Type B pancreatic cell (in vitro differentiated cells): ENCODE data around the gene REN. TPM values are rescaled to one million over a fixed set of nuclear protein-coding genes. Genes with fewer than 3 reads are reported as not detected.

Experiments
- DNase-seq: peaks from one replicate; pipeline ENCODE4 v3.0.0; 2021; ENCODE audit warnings: mixed read lengths; ENCODE audit not compliant: unreplicated experiment; ENCODE audit errors: extremely low spot score
- H3K27ac Mint-ChIP-seq: 2 replicates; pipeline ENCODE4 v1.8.0; 2021; ENCODE audit warnings: mild to moderate bottlenecking, mixed read lengths
- H3K27me3 Mint-ChIP-seq: 2 replicates; pipeline ENCODE4 v1.8.0; 2021; ENCODE audit warnings: mixed read lengths
- H3K36me3 Mint-ChIP-seq: 2 replicates; pipeline ENCODE4 v1.8.0; 2021; ENCODE audit warnings: mixed read lengths
- H3K4me1 Mint-ChIP-seq: one replicate; pipeline ENCODE4 v1.8.0; 2021; ENCODE audit warnings: mixed read lengths; ENCODE audit not compliant: unreplicated experiment
- H3K4me3 Mint-ChIP-seq: 2 replicates; pipeline ENCODE4 v1.8.0; 2021; ENCODE audit warnings: mild to moderate bottlenecking, mixed read lengths
- H3K9me3 Mint-ChIP-seq: 2 replicates; pipeline ENCODE4 v1.8.0; 2021; ENCODE audit warnings: mixed read lengths
- total RNA-seq: library from RNA; stranded (reverse); gene quantifications from 2 replicates; pipeline ENCODE4 v1.2.1, GENCODE V29; 2021; ENCODE audit warnings: low replicate concordance
- TF ChIP-seq, protein P1 (sequence below): fragments of 200-600 bp; sonication (generic); conservative IDR thresholded peaks from 2 replicates; pipeline ENCODE4 v1.5.0; 2021; ENCODE audit warnings: antibody characterized with exemption, mild to moderate bottlenecking

The REN gene
- total RNA-seq, 1 donor from 2014 or later = 1.2 TPM

- H3K27ac Mint-ChIP-seq = no peak overlapping the region
- H3K36me3 Mint-ChIP-seq = peaks cover 5% of the 10 kb centered on the region
- no peaks in the 10 kb centered on the region for H3K4me1 Mint-ChIP-seq
- no peak overlapping the region for H3K4me3 Mint-ChIP-seq
- H3K27me3 Mint-ChIP-seq = no peaks in the 10 kb centered on the region
- no peak for DNase-seq
- TF ChIP-seq, protein P1, sequence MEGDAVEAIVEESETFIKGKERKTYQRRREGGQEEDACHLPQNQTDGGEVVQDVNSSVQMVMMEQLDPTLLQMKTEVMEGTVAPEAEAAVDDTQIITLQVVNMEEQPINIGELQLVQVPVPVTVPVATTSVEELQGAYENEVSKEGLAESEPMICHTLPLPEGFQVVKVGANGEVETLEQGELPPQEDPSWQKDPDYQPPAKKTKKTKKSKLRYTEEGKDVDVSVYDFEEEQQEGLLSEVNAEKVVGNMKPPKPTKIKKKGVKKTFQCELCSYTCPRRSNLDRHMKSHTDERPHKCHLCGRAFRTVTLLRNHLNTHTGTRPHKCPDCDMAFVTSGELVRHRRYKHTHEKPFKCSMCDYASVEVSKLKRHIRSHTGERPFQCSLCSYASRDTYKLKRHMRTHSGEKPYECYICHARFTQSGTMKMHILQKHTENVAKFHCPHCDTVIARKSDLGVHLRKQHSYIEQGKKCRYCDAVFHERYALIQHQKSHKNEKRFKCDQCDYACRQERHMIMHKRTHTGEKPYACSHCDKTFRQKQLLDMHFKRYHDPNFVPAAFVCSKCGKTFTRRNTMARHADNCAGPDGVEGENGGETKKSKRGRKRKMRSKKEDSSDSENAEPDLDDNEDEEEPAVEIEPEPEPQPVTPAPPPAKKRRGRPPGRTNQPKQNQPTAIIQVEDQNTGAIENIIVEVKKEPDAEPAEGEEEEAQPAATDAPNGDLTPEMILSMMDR = no peak
- H3K9me3 Mint-ChIP-seq = no peaks in the 10 kb centered on the region
Observed at GRCh38 chr1:204136814-204137213, 29.3 kb downstream of the REN start.

- DNase-seq = no peak
- Mint-ChIP-seq H3K27ac (no peak overlapping the region), H3K9me3 (no peaks in the 10 kb centered on the region), H3K4me1 (peaks cover 10% of the 10 kb centered on the region), H3K36me3 (peaks cover 5% of the 10 kb centered on the region), H3K27me3 (no peaks in the 10 kb centered on the region), H3K4me3 (no peak overlapping the region)
- TF ChIP-seq, protein P1 = no peak
Observed at GRCh38 chr1:204134103-204134502, 32.0 kb downstream of the REN start.

DNA sequence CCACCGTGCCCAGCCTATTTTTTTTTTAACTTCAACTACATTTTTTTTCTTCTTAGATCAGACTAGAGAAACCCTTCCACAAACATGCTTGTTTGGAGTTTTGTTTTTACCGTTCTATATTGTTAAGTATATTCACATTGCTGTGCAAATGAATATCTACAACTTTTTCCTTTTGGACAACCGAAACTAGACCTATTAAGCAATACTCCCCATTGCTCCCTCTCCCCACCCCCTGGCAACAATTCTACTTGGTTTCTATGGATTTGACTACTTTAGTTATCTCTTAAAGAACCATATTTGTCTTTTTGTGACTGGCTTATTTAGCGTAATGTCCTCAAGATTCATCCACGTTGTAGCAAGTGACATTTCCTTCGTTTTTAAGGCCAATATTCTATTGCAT, 33.4 kb downstream of the REN start:
- TF ChIP-seq, protein P1 = no peak
- H3K4me3 Mint-ChIP-seq = no peak overlapping the region
- peaks cover 23% of the 10 kb centered on the region for H3K4me1 Mint-ChIP-seq
- no peak for DNase-seq
- H3K27me3 Mint-ChIP-seq = no peaks in the 10 kb centered on the region
- no peaks in the 10 kb centered on the region for H3K9me3 Mint-ChIP-seq
- no peaks in the 10 kb centered on the region for H3K36me3 Mint-ChIP-seq
- no peak overlapping the region for H3K27ac Mint-ChIP-seq

GRCh38 chr1:204131978-204132377, 34.2 kb downstream of the REN start:
- TF ChIP-seq, protein P1 = no peak
- no peaks in the 10 kb centered on the region for H3K27me3 Mint-ChIP-seq
- H3K4me3 Mint-ChIP-seq = no peak overlapping the region
- peaks cover 29% of the 10 kb centered on the region for H3K4me1 Mint-ChIP-seq
- DNase-seq = no peak
- H3K27ac Mint-ChIP-seq = no peak overlapping the region
- H3K36me3 Mint-ChIP-seq = no peaks in the 10 kb centered on the region
- H3K9me3 Mint-ChIP-seq = no peaks in the 10 kb centered on the region

- peaks cover 37% of the 10 kb centered on the region for H3K4me1 Mint-ChIP-seq
Observed at GRCh38 chr1:204130981-204131892, 34.9 kb downstream of the REN start.

More at GRCh38 chr1:204130981-204131892, 34.9 kb downstream of the REN start:
- H3K27ac Mint-ChIP-seq = peak overlapping the region; percentile 22
- H3K4me3 Mint-ChIP-seq = no peak overlapping the region
- no peak for DNase-seq
- H3K9me3 Mint-ChIP-seq = no peaks in the 10 kb centered on the region
- H3K27me3 Mint-ChIP-seq = no peaks in the 10 kb centered on the region
- TF ChIP-seq, protein P1 = no peak
- peaks cover 5% of the 10 kb centered on the region for H3K36me3 Mint-ChIP-seq
